Erythroblast (primary cell): Measurements from ENCODE around the gene TNS1.

Source experiments
- GATA1 ChIP-seq: IDR thresholded peaks from 2 replicates; pipeline ENCODE4 v1.6.1; 2011; ENCODE audit warnings: low read depth, mild to moderate bottlenecking, control low read depth, low read length, moderate library complexity
- POLR2A ChIP-seq: IDR thresholded peaks from 2 replicates; pipeline ENCODE4 v1.6.1; 2011; ENCODE audit warnings: mild to moderate bottlenecking, low read length

GRCh38 chr2:217868911-217869334 is 133.9 kb downstream of the TNS1 start:
- TF ChIP-seq POLR2A (no peak), GATA1 (no peak)
